ENCODE measurements around the gene PGC.

DNA sequence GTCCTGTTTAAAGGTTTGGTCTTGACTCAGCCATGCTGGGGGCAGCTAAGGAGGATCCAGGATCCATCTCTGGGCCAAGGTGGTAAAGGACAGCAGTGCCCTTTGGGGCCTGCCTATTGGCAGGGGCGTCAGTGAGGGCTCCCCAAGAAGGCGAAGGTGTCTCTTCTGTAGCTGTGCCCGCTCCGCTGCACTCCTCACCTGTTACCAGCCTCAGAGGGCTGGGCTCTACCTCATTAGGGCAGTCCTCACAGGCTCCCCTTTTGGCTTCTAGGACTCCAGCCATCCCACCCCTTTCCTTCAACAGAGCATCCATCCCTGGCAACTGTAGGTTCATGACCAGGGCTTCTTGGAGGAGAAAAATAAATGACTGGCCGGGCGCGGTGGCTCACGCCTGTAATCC, 22.2 kb upstream of the PGC start:
- TF ChIP-seq POLR2A (IDR thresholded peaks at IDR 0.05): no peak
- TF ChIP-seq POLR2AphosphoS5 (IDR thresholded peaks at IDR 0.05): no peak
- TF ChIP-seq, protein P1, sequence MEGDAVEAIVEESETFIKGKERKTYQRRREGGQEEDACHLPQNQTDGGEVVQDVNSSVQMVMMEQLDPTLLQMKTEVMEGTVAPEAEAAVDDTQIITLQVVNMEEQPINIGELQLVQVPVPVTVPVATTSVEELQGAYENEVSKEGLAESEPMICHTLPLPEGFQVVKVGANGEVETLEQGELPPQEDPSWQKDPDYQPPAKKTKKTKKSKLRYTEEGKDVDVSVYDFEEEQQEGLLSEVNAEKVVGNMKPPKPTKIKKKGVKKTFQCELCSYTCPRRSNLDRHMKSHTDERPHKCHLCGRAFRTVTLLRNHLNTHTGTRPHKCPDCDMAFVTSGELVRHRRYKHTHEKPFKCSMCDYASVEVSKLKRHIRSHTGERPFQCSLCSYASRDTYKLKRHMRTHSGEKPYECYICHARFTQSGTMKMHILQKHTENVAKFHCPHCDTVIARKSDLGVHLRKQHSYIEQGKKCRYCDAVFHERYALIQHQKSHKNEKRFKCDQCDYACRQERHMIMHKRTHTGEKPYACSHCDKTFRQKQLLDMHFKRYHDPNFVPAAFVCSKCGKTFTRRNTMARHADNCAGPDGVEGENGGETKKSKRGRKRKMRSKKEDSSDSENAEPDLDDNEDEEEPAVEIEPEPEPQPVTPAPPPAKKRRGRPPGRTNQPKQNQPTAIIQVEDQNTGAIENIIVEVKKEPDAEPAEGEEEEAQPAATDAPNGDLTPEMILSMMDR (IDR thresholded peaks at IDR 0.05): no peak

Data from sigmoid colon (tissue), 4 donors.